NB4 (cell line): ENCODE measurements around the gene SKAP1.

Experiments
- DNase-seq: peaks from one replicate; pipeline ENCODE4 v3.0.0; 2010; ENCODE audit warnings: low read depth
- H3K4me3 ChIP-seq: one replicate; pipeline ENCODE4 v1.5.1; 2011; ENCODE audit warnings: mild to moderate bottlenecking, low read depth, low read length, moderate library complexity
- MYC ChIP-seq: IDR thresholded peaks from 2 replicates; pipeline ENCODE4 v1.6.1; 2011; ENCODE audit warnings: low read depth, low read length
- POLR2A ChIP-seq: IDR thresholded peaks from 2 replicates; pipeline ENCODE4 v1.6.1; 2011; ENCODE audit warnings: mild to moderate bottlenecking; ENCODE audit not compliant: insufficient read length; ENCODE audit errors: extremely low read depth
- TF ChIP-seq, protein P1 (sequence below): IDR thresholded peaks from one replicate; pipeline ENCODE4 v1.5.1; 2012; ENCODE audit warnings: low read depth, low read length
- TF ChIP-seq, protein P2 (sequence below): IDR thresholded peaks from 2 replicates; pipeline ENCODE4 v1.6.1; 2011; ENCODE audit warnings: low read depth, low read length

Gene SKAP1

DNA sequence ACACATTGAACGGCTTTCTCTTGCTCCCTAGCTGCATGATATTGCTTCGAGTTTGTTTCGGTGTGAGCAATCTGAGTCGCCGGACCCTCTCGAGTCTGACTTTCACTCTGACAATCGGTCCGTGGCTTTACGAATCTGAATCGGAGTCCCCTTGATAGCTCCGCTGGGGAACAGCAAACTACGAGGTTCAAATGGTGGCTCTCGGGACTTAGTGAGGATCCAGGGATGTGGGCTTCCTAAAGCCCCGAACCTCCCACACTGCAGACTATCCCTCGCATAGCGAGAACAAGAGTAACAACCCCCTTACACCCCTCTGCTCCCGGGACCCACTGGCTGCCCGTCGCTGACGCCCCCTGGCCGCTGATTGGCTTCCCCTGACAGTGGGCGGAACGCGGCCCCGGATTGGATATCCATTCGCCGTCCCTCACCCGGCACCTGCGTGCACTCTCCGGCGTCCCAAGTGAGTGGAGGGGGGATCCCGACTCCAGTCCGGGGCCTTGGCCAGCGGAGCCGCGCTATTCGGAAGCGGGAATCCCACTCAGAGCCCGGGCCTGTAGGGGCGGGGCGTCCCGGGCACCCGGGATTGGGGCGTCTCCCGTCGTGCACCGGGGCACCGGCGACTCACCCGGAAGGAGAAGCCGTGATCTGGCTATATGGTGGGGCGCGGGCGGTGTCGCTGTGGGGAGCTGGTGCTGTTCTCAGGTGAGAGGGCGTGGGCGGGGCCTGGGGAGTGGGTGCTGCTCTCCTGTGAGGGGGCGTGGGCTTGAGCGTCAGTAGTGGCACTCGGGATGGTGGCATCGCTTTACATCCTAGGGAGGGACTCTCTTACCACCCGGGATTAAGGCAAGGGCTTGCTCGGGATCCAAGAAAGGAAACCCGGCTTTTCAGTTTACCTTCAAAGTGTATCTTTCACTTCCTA is 322.6 kb downstream of the SKAP1 start, which contains the start of gene SNX11:
Gene SNX11 (plus strand): TSS at position 630 of the 919 bp plus-strand sequence. CDS start 4,278 bp downstream, outside the sequence.
- TF ChIP-seq, protein P1, sequence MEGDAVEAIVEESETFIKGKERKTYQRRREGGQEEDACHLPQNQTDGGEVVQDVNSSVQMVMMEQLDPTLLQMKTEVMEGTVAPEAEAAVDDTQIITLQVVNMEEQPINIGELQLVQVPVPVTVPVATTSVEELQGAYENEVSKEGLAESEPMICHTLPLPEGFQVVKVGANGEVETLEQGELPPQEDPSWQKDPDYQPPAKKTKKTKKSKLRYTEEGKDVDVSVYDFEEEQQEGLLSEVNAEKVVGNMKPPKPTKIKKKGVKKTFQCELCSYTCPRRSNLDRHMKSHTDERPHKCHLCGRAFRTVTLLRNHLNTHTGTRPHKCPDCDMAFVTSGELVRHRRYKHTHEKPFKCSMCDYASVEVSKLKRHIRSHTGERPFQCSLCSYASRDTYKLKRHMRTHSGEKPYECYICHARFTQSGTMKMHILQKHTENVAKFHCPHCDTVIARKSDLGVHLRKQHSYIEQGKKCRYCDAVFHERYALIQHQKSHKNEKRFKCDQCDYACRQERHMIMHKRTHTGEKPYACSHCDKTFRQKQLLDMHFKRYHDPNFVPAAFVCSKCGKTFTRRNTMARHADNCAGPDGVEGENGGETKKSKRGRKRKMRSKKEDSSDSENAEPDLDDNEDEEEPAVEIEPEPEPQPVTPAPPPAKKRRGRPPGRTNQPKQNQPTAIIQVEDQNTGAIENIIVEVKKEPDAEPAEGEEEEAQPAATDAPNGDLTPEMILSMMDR, result no peak
- TF ChIP-seq, protein P2, sequence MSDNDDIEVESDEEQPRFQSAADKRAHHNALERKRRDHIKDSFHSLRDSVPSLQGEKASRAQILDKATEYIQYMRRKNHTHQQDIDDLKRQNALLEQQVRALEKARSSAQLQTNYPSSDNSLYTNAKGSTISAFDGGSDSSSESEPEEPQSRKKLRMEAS, result 0 out of 2 replicates have a peak, but pooled peaks have one; percentile 21
- no peak for TF ChIP-seq MYC
- peak; percentile 67 for TF ChIP-seq POLR2A
- peak within 1 kb of the TSS; percentile 79 for H3K4me3 ChIP-seq
- peak; percentile 91 for DNase-seq

DNA sequence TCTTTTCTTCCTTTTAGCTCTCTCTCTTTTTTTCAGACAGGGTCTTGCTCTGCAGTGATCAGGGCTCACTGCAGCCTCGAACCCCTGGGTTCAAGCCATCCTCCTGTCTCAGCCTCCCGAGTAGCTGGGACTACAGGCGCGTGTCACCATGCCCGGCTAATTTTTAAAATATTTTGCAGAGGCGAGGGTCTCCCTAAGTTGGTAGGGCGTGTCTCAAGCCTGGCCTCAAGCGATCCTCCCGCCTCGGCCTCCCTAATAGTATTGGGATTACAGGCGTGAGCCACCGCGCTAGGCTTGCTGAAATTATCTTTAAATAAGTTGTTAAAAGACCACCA is 323.2 kb downstream of the SKAP1 start:
- peak overlapping the region; percentile 79 for H3K4me3 ChIP-seq
- TF ChIP-seq, protein P1, result no peak
- TF ChIP-seq, protein P2, result no peak
- DNase-seq, result no peak

DNA sequence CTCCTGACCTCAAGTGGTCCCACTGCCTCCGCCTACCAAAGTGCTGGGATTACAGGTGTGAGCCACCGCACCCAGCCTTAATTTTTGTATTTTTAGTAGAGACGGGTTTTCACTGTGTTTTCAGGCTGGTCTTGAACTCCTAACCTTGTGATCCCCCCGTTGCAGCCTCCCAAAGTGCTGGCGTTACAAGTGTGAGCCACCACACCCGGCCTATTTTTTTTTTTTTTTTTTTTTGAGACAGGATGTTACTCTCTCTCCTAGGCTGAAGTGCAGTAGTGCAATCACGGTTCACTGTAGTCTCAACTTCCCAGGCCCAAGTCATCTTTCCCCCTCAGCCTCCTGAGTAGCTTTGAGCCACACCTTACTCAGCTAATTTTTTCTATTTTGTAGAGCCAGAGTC is 325.6 kb downstream of the SKAP1 start:
- DNase-seq, result no peak
- TF ChIP-seq, protein P2, result no peak
- TF ChIP-seq POLR2A (no peak), MYC (no peak)
- TF ChIP-seq, protein P1, result no peak
- no peak overlapping the region for H3K4me3 ChIP-seq

DNA sequence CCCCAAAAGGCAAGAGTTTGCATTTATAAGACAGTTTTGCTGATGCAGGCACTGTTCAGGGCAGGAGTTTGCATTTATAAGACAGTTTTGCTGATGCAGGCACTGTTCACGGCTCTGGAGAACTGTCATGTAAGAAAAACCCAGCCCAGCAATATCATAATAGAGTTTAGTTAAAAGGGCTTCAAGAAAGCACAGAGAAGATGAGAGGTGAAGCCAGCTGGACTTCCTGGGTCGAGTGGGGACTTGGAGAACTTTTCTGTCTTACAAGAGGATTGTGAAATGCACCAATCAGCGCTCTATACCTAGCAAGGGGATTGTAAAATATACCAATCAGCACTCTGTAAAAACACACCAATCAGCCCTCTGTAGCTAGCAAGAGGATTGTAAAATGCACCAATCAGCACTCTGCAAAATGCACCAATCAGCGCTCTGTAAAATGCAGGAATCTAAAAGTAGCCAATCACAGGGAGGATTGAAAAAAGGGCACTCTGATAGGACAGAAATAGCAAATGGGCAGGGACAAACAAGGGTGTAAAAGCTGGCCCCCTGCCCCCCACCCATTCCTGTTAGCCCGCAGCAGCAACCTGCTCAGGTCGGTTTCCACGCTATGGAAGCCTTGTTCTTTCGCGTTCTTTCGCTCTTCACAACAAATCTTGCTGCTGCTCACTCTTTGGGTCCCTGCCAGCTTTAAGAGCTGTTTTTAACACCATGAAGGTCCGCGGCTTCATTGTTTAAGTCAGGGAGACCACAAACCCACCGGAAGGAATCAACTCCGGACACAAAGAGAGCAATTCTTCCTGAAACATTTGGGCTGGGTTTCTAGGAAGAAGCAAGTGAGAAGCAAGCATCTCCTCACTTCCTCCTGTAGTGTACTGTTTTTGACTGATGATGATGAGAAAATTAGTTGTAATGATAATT is 327.0 kb downstream of the SKAP1 start:
- H3K4me3 ChIP-seq, result no peak overlapping the region
- peak; percentile 51 for DNase-seq
- TF ChIP-seq, protein P2, result no peak
- TF ChIP-seq, protein P1, result no peak
- TF ChIP-seq POLR2A, result no peak
- no peak for TF ChIP-seq MYC

DNA sequence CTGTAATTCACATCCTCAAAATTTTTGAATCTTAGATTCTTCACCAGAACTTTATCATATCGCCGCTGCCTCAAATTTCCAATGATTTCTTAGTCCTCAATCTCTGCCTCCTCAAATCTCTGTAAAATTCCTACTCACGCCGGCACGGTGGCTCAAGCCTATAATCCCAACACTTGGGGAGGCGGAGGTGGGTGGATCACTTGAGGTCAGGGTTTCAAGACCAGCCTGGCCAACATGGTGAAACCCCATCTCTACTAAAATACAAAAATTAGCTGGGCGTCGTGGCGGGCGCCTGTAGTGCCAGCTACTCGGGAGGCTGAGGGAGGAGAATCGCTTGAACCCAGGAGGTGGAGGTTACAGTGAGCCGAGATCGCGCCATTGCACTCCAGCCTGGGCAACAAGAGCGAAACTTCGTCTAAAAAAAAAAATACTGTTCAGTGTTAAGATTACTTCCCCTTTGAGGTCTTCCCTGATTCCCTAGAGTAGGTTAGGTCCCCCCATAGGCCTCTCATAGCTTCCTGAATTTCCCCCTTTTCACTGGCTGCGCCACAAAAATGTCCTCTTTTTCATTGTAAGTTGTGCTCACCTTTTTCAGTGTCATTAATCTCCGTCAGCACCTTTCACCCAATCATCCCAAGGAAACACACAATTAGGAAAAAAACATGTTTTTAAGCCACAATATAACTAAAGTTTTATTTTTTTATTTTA is 327.8 kb downstream of the SKAP1 start:
- DNase-seq, result peak; percentile 79
- TF ChIP-seq, protein P2, result no peak
- TF ChIP-seq POLR2A, result no peak
- TF ChIP-seq MYC, result no peak
- TF ChIP-seq, protein P1, result no peak
- H3K4me3 ChIP-seq, result peak overlapping the region; percentile 57
